Measurements from ENCODE around the gene SLC22A23. TPM values are rescaled to one million over a fixed set of nuclear protein-coding genes. Genes with fewer than 3 reads are reported as not detected.

The SLC22A23 gene
- total RNA-seq, 2 experiments from 2014 or later, result 13.4 to 13.6 TPM

DNA sequence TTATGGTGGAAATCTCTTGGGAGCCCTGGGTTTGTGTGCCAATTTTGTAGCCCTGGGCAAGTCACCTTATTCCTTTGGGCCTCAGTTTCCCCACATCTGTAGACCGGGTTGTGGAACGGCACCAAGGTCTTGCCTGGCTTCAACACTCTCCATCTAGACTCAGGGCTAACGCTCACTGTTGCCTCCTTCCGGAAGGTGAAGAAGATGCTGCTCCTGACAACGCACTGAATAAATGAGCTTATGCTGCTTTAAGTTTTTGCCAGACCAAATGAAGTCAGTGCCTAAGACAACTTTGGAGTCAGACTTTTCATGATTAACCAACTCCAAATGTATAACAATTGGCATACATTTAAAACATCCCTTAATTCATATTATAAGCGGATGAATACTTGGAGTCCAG is 145.0 kb downstream of the SLC22A23 start:
- POLR2A ChIA-PET, result no interaction called here

DNA sequence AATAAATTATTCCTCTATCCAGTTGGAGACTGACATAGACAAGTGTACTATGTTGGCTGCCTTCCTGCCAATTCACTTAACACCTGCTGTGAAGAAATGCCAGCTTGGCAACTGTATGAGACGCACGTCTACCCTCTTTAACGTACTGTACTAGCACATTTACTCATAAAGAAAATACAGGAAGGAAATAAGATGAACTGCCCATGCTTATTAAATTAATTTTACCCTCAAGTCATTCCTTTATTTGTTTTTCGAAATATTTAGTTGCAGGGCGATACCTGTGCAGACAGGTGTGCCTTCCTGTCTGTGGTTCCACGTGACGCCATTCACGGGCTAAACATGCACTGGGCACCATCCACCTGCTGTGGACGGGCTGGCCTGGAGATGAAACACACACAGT is 146.1 kb downstream of the SLC22A23 start:
- Mint-ChIP-seq H3K36me3 (ENCODE audit: low read depth) (no peaks in the 10 kb centered on the region), H3K27me3 (no peaks in the 10 kb centered on the region), H3K27ac (no peak overlapping the region), H3K9me3 (peaks cover 2% of the 10 kb centered on the region), H3K4me3 (no peak overlapping the region), H3K4me1 (ENCODE audit: low read depth) (no peaks in the 10 kb centered on the region)
- Histone ChIP-seq H3K9me3 (ENCODE audit: control insufficient read depth in 1 of 2, insufficient read depth in 1 of 2, low read length in 2 of 2) (peaks cover 0 to 5% of the 10 kb centered on the region in 2 experiments), H3K27me3 (ENCODE audit: control insufficient read depth in 1 of 2, insufficient read depth in 2 of 2, low read length in 2 of 2) (no peaks in the 10 kb centered on the region), H3K4me1 (ENCODE audit: insufficient read depth, low read length) (no peaks in the 10 kb centered on the region), H3K36me3 (ENCODE audit: insufficient read depth, low read length) (no peaks in the 10 kb centered on the region), H3K4me3 (ENCODE audit: low read length) (no peak overlapping the region), H3K27ac (ENCODE audit: low read depth in 1 of 2, low read length in 2 of 2) (no peak overlapping the region)
- peak in 1 of 14 experiments; percentile 12 for DNase-seq
- ATAC-seq (ENCODE audit: poor library complexity), result no peak
- ChIA-PET CTCF (no interaction called here), POLR2A (no interaction called here)
- TF ChIP-seq, protein P1, sequence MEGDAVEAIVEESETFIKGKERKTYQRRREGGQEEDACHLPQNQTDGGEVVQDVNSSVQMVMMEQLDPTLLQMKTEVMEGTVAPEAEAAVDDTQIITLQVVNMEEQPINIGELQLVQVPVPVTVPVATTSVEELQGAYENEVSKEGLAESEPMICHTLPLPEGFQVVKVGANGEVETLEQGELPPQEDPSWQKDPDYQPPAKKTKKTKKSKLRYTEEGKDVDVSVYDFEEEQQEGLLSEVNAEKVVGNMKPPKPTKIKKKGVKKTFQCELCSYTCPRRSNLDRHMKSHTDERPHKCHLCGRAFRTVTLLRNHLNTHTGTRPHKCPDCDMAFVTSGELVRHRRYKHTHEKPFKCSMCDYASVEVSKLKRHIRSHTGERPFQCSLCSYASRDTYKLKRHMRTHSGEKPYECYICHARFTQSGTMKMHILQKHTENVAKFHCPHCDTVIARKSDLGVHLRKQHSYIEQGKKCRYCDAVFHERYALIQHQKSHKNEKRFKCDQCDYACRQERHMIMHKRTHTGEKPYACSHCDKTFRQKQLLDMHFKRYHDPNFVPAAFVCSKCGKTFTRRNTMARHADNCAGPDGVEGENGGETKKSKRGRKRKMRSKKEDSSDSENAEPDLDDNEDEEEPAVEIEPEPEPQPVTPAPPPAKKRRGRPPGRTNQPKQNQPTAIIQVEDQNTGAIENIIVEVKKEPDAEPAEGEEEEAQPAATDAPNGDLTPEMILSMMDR (IDR thresholded peaks at IDR 0.05), result no peak
- intact Hi-C loops (cut with DNase I, micrococcal nuclease), result no loop called here

More for the DNA sequence above, 145.0 kb downstream of the SLC22A23 start:
- DNase-seq, result no peak
- no peaks in the 10 kb centered on the region for H3K36me3 ChIP-seq (ENCODE audit: insufficient read depth, low read length)
- Mint-ChIP-seq H3K9me3 (no peaks in the 10 kb centered on the region), H3K27ac (no peak overlapping the region), H3K4me3 (no peak overlapping the region), H3K36me3 (ENCODE audit: low read depth) (no peaks in the 10 kb centered on the region), H3K27me3 (no peaks in the 10 kb centered on the region), H3K4me1 (ENCODE audit: low read depth) (peaks cover 2% of the 10 kb centered on the region)
- H3K4me1 ChIP-seq (ENCODE audit: insufficient read depth, low read length), result no peaks in the 10 kb centered on the region
- H3K27ac ChIP-seq (ENCODE audit: low read depth in 1 of 2, low read length in 2 of 2), result no peak overlapping the region
- H3K4me3 ChIP-seq (ENCODE audit: low read length), result no peak overlapping the region
- H3K9me3 ChIP-seq (ENCODE audit: control insufficient read depth in 1 of 2, insufficient read depth in 1 of 2, low read length in 2 of 2), result no peaks in the 10 kb centered on the region
- no peak for ATAC-seq (ENCODE audit: poor library complexity)
- CTCF ChIA-PET, result no interaction called here
- H3K27me3 ChIP-seq (ENCODE audit: control insufficient read depth in 1 of 2, insufficient read depth in 2 of 2, low read length in 2 of 2), result no peaks in the 10 kb centered on the region
- TF ChIP-seq, protein P1 (IDR thresholded peaks at IDR 0.05), result no peak
- intact Hi-C loops (cut with DNase I, micrococcal nuclease), result no loop called here

GRCh38 chr6:3310051-3310448 is 146.8 kb downstream of the SLC22A23 start:
- Mint-ChIP-seq H3K27me3 (no peaks in the 10 kb centered on the region), H3K9me3 (peaks cover 2% of the 10 kb centered on the region), H3K27ac (no peak overlapping the region), H3K4me3 (no peak overlapping the region), H3K36me3 (ENCODE audit: low read depth) (no peaks in the 10 kb centered on the region), H3K4me1 (ENCODE audit: low read depth) (no peaks in the 10 kb centered on the region)
- TF ChIP-seq, protein P1 (IDR thresholded peaks at IDR 0.05), result no peak
- ChIA-PET POLR2A (no interaction called here), CTCF (no interaction called here)
- Histone ChIP-seq H3K27me3 (ENCODE audit: control insufficient read depth in 1 of 2, insufficient read depth in 2 of 2, low read length in 2 of 2) (no peaks in the 10 kb centered on the region), H3K9me3 (ENCODE audit: control insufficient read depth in 1 of 2, insufficient read depth in 1 of 2, low read length in 2 of 2) (peaks cover 0 to 6% of the 10 kb centered on the region in 2 experiments), H3K4me1 (ENCODE audit: insufficient read depth, low read length) (no peaks in the 10 kb centered on the region), H3K27ac (ENCODE audit: low read depth in 1 of 2, low read length in 2 of 2) (no peak overlapping the region), H3K36me3 (ENCODE audit: insufficient read depth, low read length) (no peaks in the 10 kb centered on the region), H3K4me3 (ENCODE audit: low read length) (no peak overlapping the region)
- no peak for ATAC-seq (ENCODE audit: poor library complexity)
- DNase-seq, result no peak
- intact Hi-C loops (cut with DNase I, micrococcal nuclease), result no loop called here
